ENCODE data around the gene CREB3L2.
A peak's percentile ranks its signal among the peaks of the same experiment; 100 is the strongest.
"Not testable (repeated sequence)": the region's sequence is repeated elsewhere in the genome, so short reads cannot be mapped to it uniquely, and the experiment has no call there.

The CREB3L2 gene

GRCh38 chr7:138014686-138015085, 12.8 kb upstream of the CREB3L2 start:
- DNase-seq (ENCODE audit: low read depth in 2 of 2), result no peak

DNA sequence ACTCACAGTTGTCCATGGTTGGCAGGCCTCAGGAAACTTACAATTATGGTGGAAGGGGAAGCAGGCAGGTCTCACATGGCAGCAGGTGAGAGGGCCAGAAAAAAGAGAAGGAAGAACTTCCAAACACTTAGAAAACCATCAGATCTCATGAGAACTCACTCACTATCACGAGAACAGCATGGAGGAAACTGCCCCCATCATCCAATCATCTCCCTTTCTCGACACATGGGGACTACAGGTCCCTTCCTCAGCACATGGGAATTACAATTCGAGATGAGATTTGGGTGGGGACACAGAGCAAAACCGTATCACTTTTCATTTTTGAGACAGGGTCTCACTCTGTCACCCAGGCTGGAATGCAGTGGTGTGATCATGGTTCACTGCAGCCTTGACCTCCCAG, 12.3 kb upstream of the CREB3L2 start:
- not testable (repeated sequence) for DNase-seq (ENCODE audit: low read depth in 2 of 2)

DNA sequence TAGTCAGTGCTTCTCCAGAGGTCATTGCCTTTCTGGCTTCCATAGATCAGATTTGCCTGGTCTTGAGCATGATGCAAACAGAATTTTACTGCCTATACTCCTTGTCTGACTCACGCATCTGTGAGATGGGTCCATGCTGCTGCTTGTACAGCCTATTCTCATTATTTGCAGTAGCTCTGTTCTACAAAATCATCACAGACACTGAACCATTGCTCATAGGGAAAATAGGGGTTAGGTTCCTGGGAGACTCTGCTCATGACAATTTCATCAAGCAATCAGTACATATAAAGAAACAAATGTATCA, 7.4 kb upstream of the CREB3L2 start:
- DNase-seq (ENCODE audit: low read depth in 2 of 2), result no peak

DNA sequence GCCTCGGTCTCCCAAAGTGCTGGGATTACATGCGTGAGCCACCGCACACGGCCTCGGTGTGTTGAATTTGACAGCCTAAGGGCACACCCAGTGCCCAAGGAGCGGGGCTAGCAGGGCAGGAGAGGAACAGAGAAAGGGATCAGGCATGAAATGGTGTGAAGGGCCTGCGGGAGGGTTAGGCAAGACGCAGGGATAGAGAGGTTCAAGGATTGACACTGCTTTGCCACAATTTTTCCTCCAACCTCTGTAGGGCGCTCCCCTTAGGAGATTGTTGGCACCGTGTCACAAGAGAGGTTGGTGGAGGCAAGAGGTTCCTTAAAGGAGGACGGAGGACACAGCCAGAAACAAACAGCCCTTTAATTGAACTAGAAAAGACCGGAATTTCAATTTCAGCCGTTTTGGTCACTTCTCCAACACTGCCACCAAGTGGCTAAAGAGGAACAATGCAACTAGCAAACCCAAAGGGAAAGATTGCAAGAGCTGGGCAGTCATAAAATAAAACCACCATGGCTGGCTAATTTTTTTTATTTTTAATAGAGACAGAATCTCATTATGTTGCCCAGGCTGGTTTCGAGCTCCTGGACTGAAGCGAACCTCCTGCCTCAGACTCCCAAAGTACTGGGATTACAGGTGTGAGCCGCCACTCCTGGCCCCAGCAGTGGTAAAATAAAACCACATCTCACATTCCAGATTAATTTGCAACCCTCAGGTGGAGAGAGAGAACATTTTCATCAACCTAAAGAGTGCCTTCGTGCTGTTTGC, 6.9 kb upstream of the CREB3L2 start:
- DNase-seq (ENCODE audit: low read depth in 2 of 2), result no peak

DNA sequence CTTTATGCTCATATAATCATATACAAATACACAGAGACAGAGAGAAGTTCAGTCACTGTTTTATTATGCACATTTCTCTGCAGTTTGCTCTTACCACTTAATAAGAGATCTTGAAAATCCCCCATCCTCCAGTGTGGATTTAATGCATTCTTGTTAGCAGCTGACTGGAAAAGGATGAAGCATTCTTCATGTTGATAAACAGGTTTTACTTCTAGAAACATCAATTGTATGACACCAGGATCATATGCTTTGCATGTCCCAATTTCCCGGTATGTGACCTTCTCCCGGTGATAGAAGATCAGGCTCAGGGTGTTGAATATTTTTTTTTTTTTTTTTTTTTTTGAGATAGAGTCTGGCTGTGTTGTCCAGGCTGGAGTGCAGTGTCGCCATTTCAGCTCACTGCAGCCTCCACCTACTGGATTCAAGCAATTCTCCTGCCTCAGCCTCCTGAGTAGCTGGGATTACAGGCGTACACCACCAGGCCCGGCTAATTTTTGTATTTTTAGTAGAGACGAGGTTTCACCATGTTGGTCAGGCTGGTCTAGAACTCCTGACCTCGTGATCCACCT, 6.2 kb upstream of the CREB3L2 start:
- DNase-seq (ENCODE audit: low read depth in 2 of 2), result no peak

DNA sequence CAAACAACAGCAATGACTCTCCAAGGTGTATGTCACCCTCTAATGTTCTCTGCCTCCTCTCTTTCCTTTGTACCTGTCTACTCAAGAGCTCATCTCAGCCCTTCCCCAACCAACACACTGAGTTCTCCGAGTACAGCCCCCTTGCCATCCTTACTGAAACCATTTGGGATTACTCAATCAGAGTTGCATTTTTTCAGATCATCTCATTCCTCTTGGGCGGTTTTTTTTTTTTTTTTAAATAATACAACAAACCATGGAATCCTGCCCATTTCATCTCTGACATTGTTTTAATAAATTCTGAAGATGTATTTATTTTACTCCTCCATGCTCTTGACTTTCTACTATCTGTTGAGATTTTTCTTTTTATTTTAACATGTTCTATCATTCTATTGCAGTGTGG, 4.2 kb upstream of the CREB3L2 start:
- DNase-seq (ENCODE audit: low read depth in 2 of 2), result no peak

- no peak for DNase-seq (ENCODE audit: low read depth in 2 of 2)
Observed at GRCh38 chr7:138004936-138005335, 3.0 kb upstream of the CREB3L2 start.

DNA sequence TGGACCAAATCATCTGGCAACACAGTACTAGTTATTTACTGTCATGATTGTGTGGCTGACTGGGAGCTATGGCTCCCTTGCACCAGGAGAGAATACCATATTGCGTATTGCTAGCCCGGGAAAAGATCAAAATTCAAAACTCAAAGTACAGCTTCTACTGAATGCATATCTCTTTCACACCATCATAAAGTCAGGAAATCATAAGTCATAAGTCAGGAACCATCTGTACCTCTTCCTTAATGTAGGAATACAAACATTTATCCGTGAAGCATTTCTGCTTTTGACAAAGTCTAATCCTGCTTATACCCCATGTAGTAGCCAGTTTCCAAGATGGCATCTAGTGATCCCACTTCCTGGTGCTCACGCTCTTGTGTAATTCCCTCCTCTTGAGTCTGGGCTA, 2.2 kb upstream of the CREB3L2 start:
- DNase-seq (ENCODE audit: low read depth in 2 of 2), result no peak

DNA sequence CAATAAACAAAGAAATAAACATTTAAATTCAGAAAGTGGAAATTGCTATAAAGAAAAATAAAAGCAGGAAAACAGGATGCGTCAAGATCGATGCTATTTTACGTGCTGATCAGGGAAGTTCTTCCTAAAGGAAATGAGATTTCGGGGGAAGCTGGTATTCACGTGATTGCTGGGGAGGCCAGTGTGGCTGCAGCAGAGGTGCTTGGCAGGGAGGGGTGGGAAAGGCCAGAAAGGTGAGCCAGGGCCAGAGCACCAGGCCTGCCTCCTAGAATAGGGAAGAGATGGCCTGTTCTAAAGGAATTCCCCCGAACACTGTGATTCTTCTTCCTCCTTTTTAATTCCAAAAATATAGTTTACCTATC, 923 bp upstream of the CREB3L2 start:
- DNase-seq (ENCODE audit: low read depth in 2 of 2), result no peak

DNA sequence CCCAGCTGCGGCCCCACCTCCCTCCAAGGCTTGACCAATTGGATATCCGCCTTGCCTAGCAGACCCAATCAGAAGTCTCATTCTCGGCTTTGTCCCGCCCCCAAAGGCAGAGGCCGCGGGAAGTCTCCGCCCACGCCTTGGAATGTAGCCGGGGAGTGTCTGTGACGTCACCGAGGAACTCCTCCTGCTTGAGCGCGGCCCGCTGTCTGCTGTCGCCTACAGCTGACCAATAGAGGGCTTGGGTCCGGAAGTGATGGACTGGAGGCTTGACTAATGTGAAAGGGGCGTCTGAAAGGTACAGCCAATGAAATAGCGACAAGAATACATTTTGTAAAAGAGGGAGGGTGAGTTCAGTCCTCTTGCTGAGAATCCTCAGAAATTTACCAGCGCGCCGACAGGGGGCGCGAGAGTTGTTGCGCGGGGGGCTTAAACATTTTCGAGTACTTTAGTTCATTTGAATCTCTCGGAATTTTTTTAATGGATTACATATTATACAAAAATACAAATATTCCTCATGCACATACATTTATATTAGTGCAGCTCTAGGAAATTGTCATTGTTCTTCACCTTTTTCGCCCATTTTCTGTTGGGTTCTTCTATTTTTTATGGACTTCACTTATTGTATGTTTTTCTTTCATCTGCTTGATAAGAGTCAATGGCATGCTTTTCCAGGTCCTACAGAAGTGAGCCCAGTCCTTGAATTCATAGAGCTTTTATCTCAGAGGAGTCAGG, 376 bp upstream of the CREB3L2 start:
- peak; percentile 95 for DNase-seq (ENCODE audit: low read depth in 2 of 2)

DNA sequence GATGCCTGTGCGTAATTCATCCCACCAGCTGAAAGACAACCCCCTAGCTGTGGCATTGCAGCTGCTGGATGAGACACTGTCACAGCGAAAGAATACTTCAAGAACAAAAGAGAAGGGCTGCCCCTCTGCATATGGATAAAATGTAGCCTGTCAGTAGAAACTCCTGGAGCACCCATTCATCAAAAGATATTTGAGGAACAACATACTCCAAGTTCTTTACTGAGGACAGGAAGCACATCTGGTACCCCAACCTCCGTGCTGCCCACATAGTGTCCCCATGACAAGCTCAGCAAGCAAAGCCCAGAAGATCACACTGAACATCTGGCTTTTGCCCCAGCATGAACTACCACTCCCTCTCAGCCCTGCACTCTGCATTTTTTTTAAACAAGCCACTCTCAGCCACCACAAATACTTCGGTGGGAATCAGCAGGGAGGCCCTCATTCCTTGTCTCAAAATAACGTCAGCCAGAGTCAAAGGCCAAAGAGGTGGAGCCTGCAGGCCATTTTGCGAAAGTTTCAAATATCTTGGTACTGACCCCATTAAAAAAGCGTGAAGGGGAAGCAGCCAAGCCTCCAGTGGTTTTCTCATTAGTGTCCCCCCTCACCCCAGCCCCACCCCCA, 1.7 kb downstream of the CREB3L2 start:
- no peak for DNase-seq (ENCODE audit: low read depth in 2 of 2)

DNA sequence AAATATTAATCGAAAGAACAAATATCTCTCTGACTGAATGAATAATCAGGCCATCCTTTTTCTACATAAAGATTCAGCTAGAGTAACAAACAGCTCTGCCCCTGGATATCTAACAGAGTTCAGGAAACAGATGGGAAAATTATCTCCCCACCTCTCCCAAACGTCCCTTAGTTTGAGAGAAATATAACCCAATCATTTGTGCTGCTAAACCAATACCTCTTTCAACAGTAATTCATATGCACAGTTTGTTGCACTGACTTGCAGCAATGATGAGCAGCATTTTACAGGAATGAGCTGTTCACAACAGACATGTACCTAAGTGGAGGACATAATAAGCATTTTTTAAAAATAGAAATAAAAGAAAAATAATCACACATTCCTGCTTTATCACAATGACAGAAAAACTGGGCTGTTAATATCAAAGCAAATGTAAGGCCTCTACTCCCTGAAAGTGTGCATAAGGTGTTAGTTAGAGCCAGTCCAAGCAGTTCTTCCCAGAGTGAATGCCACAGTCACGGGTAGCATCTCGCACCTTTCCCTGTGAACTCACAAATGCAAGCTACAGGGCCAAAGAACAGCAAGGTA, 2.3 kb downstream of the CREB3L2 start:
- DNase-seq (ENCODE audit: low read depth in 2 of 2), result no peak

DNA sequence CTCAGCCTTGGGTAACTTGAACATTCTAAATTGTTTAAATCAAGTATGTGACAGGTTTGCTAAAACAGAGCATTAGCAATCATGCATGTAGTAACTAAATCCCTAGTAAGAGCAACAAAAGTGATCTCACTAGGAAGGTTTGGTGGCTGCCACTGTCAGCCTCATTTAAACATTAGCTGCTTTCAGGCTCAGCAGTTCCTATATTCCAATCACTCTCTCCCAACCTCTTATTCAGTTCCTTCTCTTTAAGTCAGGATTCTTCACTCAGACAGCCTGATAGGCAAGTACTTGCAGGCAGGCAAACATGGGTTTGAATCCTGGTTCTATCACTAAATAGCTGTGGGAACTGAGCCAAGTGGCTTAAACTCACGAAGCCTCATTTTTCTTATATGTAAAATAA, 3.6 kb downstream of the CREB3L2 start:
- DNase-seq (ENCODE audit: low read depth in 2 of 2), result no peak

DNA sequence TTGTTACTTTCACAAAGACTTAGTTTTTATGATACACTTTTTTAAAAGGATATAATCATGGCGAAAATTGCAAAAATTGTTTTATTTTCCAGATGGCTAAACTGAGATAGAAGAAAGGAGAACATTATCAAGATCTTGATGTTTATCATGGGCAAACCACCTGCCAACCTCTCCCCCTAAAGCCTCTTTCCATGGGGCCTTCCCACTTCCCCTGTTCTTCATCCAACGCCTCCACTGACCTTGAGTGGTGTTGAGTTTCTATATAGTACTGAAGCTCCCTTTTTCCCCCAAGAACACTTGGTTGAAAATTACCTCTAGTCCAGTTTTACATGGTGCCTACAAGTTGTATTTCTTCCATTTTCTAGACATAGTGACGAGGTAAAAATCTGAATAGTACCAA, 5.0 kb downstream of the CREB3L2 start:
- no peak for DNase-seq (ENCODE audit: low read depth in 2 of 2)

GRCh38 chr7:137996386-137996851, 5.5 kb downstream of the CREB3L2 start:
- DNase-seq (ENCODE audit: low read depth in 2 of 2), result no peak

- no peak for DNase-seq (ENCODE audit: low read depth in 2 of 2)
Observed at GRCh38 chr7:137994216-137994615, 7.7 kb downstream of the CREB3L2 start.

GRCh38 chr7:137993395-137993743, 8.5 kb downstream of the CREB3L2 start:
- DNase-seq (ENCODE audit: low read depth in 2 of 2), result no peak

DNA sequence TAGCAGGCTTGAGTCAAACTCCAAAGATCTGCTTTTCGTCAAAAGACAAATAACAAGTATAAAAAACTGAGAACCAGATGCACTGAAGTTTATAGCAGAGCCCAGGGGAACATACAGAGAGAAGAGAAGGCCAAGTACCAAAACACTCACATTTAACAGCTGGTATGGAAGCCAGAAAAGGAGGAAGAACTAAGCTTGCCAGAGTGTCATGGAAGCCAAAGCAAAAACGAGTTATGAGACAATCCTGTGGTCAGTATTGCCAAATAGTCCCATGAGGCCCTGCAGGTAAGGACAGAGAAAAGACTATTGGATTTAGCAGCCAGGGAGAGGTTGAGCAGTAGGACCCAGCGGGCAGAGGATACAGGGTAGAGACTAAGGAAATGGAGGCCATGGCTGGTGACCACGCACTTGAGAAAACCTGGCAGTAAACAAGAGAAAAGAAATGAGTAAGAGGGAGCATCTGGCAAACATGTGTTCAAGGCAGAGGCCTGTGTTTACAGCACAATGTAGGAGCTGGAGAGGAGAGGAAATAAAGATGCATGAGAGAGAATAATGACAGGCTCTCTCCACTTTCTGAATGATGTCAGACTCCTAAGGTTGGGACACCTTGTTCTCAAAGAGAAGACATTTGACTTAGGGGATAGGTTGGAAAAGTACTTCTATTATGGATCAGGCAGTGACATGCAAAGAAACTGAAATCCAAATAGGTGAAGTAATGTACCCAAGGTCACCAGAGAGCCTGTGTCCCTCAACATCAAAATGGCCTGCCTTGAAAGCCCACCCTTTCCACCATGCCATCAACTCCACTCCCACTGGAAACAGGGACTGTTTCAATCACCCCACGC, 9.1 kb downstream of the CREB3L2 start:
- DNase-seq (ENCODE audit: low read depth in 2 of 2), result no peak

- no peak for DNase-seq (ENCODE audit: low read depth in 2 of 2)
Observed at GRCh38 chr7:137992104-137992549, 9.8 kb downstream of the CREB3L2 start.

- no peak for DNase-seq (ENCODE audit: low read depth in 2 of 2)
Observed at GRCh38 chr7:137990251-137990941, 11.5 kb downstream of the CREB3L2 start.

DNA sequence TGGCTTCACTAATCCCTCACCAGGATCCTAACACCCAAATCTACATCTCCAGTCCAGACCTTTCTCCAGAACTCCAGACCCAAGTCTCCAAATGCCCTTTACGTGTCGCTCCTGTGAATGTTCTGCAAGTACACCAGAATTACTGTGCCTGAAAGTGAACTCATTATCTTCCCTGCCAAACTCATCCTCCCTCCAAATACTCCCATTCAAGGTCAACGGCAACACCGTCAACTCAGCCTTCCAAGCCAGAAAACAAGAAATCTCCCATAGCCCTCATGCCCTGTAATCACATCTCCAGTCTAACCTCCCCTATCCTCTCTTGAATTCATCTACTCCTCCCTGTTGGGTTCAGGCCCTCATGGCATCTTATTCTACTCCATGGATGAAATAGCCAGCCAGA, 12.3 kb downstream of the CREB3L2 start:
- no peak for DNase-seq (ENCODE audit: low read depth in 2 of 2)

All from stimulated activated CD8-positive, alpha-beta memory T cell treated with anti-CD3 and anti-CD28 coated beads, Interleukin-7, amount 100 ng/mL, for 1 hour (primary cell).